Mesenchymal stem cell (in vitro differentiated cells and primary cell): Measurements from ENCODE around the gene CEP85L.

Experiments
- DNase-seq: peaks from one replicate; pipeline ENCODE4 v3.0.0-alpha.2; 2013
- H2AFZ ChIP-seq: one replicate; pipeline ENCODE4 v1.6.1; 2013; ENCODE audit warnings: low read depth, mild to moderate bottlenecking, control low read depth, inconsistent platforms, low read length, moderate library complexity
- H2AK5ac ChIP-seq: 2 replicates; pipeline ENCODE4 v1.6.1; 2013; ENCODE audit warnings: low read length, moderate library complexity, mild to moderate bottlenecking, inconsistent platforms; ENCODE audit not compliant: severe bottlenecking
- H2BK120ac ChIP-seq: one replicate; pipeline ENCODE4 v1.6.1; 2013; ENCODE audit warnings: low read depth, mild to moderate bottlenecking, inconsistent platforms, low read length, moderate library complexity
- H2BK12ac ChIP-seq, 2 experiments: one replicate each; pipeline ENCODE4 v1.6.1; 2013; ENCODE audit warnings: inconsistent platforms in 2 of 2, low read length in 2 of 2, mild to moderate bottlenecking in 2 of 2, moderate library complexity in 2 of 2, control low read depth in 1 of 2
- H2BK15ac ChIP-seq: one replicate; pipeline ENCODE4 v1.6.1; 2013; ENCODE audit warnings: mild to moderate bottlenecking, low read depth, inconsistent platforms; ENCODE audit not compliant: poor library complexity, severe bottlenecking
- H2BK5ac ChIP-seq: 2 replicates; pipeline ENCODE4 v1.6.1; 2013; ENCODE audit warnings: low read depth, mild to moderate bottlenecking, low read length, control low read depth, inconsistent platforms; ENCODE audit not compliant: poor library complexity, severe bottlenecking
- H3K14ac ChIP-seq, 2 experiments: one replicate each; pipeline ENCODE4 v1.6.1; 2013; ENCODE audit warnings: inconsistent platforms in 2 of 2, low read length in 2 of 2, control low read depth in 1 of 2, mild to moderate bottlenecking in 1 of 2, moderate library complexity in 1 of 2
- H3K18ac ChIP-seq, 2 experiments: one replicate each; pipeline ENCODE4 v1.6.1; 2013; ENCODE audit warnings: inconsistent platforms in 2 of 2, low read length in 2 of 2, control low read depth in 1 of 2, low read depth in 1 of 2, mild to moderate bottlenecking in 1 of 2
- H3K23ac ChIP-seq, 2 experiments: one replicate each; pipeline ENCODE4 v1.6.1; 2013; ENCODE audit warnings: inconsistent platforms in 2 of 2, low read length in 2 of 2, mild to moderate bottlenecking in 2 of 2, moderate library complexity in 2 of 2, control low read depth in 1 of 2
- H3K27ac ChIP-seq: 2 replicates; pipeline ENCODE4 v1.5.1; 2013; ENCODE audit warnings: mild to moderate bottlenecking, moderate library complexity, low read length, control low read depth, inconsistent platforms; ENCODE audit not compliant: poor library complexity, severe bottlenecking
- H3K27me3 ChIP-seq, 2 experiments: 2 replicates each; pipeline versions ENCODE4 v1.6.1 to v1.7.0; 2013; ENCODE audit warnings: low read length in 2 of 2, mild to moderate bottlenecking in 2 of 2, moderate library complexity in 2 of 2, control low read depth in 1 of 2, inconsistent platforms in 1 of 2; ENCODE audit not compliant: control insufficient read depth in 1 of 2, insufficient read depth in 1 of 2
- H3K36me3 ChIP-seq, 2 experiments: 2 replicates each; pipeline versions ENCODE4 v1.6.1 to v1.7.0; 2013; ENCODE audit warnings: low read length in 2 of 2, control low read depth in 1 of 2, inconsistent platforms in 1 of 2, low read depth in 1 of 2, mild to moderate bottlenecking in 1 of 2; ENCODE audit not compliant: insufficient read depth in 2 of 2, control insufficient read depth in 1 of 2
- H3K4ac ChIP-seq, 2 experiments: one replicate each; pipeline ENCODE4 v1.6.1; 2013; ENCODE audit warnings: inconsistent platforms in 2 of 2, low read length in 2 of 2, mild to moderate bottlenecking in 2 of 2, moderate library complexity in 2 of 2, control low read depth in 1 of 2, low read depth in 1 of 2
- H3K4me1 ChIP-seq: 2 replicates; pipeline ENCODE4 v1.6.1; 2013; ENCODE audit warnings: low read depth, low read length, control low read depth; ENCODE audit not compliant: control insufficient read depth, insufficient read depth
- H3K4me2 ChIP-seq: 2 replicates; pipeline ENCODE4 v1.6.1; 2013; ENCODE audit warnings: low read length, mild to moderate bottlenecking, inconsistent platforms; ENCODE audit not compliant: poor library complexity, severe bottlenecking
- H3K4me3 ChIP-seq, 2 experiments: 2 replicates each; pipeline versions ENCODE4 v1.5.1 to v1.7.0; 2013; ENCODE audit warnings: low read length in 2 of 2, mild to moderate bottlenecking in 2 of 2, control low read depth in 1 of 2, low read depth in 1 of 2; ENCODE audit not compliant: insufficient read depth in 1 of 2
- H3K79me1 ChIP-seq: replicated peaks from 2 replicates; pipeline ENCODE4 v1.6.1; 2013; ENCODE audit warnings: mild to moderate bottlenecking, control low read depth, low read length, inconsistent platforms; ENCODE audit not compliant: poor library complexity, severe bottlenecking
- H3K9ac ChIP-seq: 2 replicates; pipeline ENCODE4 v1.7.0; 2013; ENCODE audit warnings: mild to moderate bottlenecking, low read length, moderate library complexity
- H3K9me3 ChIP-seq: 2 replicates; pipeline ENCODE4 v1.7.0; 2013; ENCODE audit warnings: mild to moderate bottlenecking, low read length; ENCODE audit not compliant: control insufficient read depth
- H4K8ac ChIP-seq: one replicate; pipeline ENCODE4 v1.6.1; 2013; ENCODE audit warnings: inconsistent platforms, mild to moderate bottlenecking, low read length, moderate library complexity
- H4K91ac ChIP-seq: one replicate; pipeline ENCODE4 v1.6.1; 2013; ENCODE audit warnings: mild to moderate bottlenecking, low read length, inconsistent platforms

CEP85L gene

GRCh38 chr6:118419448-118420394 lies 231.7 kb downstream of the CEP85L start:
- Histone ChIP-seq H3K23ac (no peak overlapping the region), H4K91ac (no peak overlapping the region), H3K79me1 (no peaks in the 10 kb centered on the region), H3K4me3 (no peak overlapping the region), H4K8ac (no peak overlapping the region), H2BK12ac (no peak overlapping the region), H3K9ac (no peak overlapping the region), H3K4ac (no peak overlapping the region), H3K14ac (no peak overlapping the region), H2BK5ac (no peak overlapping the region), H3K4me2 (no peak overlapping the region), H2AK5ac (no peak overlapping the region), H2BK120ac (no peak overlapping the region), H3K4me1 (no peaks in the 10 kb centered on the region), H2BK15ac (no peak overlapping the region), H3K36me3 (no peaks in the 10 kb centered on the region), H2AFZ (no peak overlapping the region), H3K27ac (no peak overlapping the region), H3K18ac (no peak overlapping the region), H3K9me3 (no peaks in the 10 kb centered on the region), H3K27me3 (no peaks in the 10 kb centered on the region)
- DNase-seq = no peak
